Measurements from ENCODE around the gene ZBBX.

Gene ZBBX

DNA sequence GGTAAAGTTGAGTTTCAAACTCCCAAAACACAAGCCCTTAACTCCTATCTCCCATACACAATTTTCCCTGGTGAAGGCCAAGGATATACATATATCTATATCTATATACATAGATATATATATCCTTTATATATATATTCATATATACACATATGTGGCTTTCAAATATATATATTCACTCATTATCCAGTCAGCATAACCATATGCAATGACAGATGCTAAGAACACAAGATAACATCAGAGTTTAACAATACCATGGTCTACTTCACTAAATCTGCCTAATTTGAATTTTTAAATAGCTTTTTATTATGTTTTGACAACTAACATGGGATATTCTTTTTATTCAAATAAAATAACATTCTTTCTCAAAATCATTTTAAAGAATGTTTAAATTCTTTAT lies 24.7 kb downstream of the ZBBX start:
- Histone ChIP-seq H3K9ac (ENCODE audit: low read depth, low read length, poor library complexity, severe bottlenecking) (no peak overlapping the region), H2AFZ (ENCODE audit: low read length) (no peak overlapping the region), H3K9me2 (replicated peaks; ENCODE audit: low read depth, low read length) (no peaks in the 10 kb centered on the region), H3K4me3 (ENCODE audit: low read length, poor library complexity, severe bottlenecking) (no peak overlapping the region), H3F3A (ENCODE audit: low read depth) (no peaks in the 10 kb centered on the region), H3K4me1 (ENCODE audit: insufficient read depth, low read length, poor library complexity, severe bottlenecking) (no peaks in the 10 kb centered on the region), H3K36me3 (ENCODE audit: insufficient read depth, low read length) (no peaks in the 10 kb centered on the region), H4K20me1 (ENCODE audit: insufficient read depth, low read length, poor library complexity, severe bottlenecking) (no peaks in the 10 kb centered on the region), H3K4me2 (ENCODE audit: low read depth, low read length, poor library complexity, severe bottlenecking) (no peak overlapping the region), H3K79me2 (ENCODE audit: insufficient read depth, low read length) (no peaks in the 10 kb centered on the region), H3K9me3 (ENCODE audit: insufficient read depth, low read depth, low read length) (no peaks in the 10 kb centered on the region), H3K27me3 (ENCODE audit: insufficient read depth, low read length, poor library complexity, severe bottlenecking) (no peaks in the 10 kb centered on the region)
- TF ChIP-seq, protein P1, sequence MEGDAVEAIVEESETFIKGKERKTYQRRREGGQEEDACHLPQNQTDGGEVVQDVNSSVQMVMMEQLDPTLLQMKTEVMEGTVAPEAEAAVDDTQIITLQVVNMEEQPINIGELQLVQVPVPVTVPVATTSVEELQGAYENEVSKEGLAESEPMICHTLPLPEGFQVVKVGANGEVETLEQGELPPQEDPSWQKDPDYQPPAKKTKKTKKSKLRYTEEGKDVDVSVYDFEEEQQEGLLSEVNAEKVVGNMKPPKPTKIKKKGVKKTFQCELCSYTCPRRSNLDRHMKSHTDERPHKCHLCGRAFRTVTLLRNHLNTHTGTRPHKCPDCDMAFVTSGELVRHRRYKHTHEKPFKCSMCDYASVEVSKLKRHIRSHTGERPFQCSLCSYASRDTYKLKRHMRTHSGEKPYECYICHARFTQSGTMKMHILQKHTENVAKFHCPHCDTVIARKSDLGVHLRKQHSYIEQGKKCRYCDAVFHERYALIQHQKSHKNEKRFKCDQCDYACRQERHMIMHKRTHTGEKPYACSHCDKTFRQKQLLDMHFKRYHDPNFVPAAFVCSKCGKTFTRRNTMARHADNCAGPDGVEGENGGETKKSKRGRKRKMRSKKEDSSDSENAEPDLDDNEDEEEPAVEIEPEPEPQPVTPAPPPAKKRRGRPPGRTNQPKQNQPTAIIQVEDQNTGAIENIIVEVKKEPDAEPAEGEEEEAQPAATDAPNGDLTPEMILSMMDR (conservative IDR thresholded peaks at IDR 0.05; ENCODE audit: low read length) = no peak
- no peak for TF ChIP-seq EZH2phosphoT487 (IDR thresholded peaks at IDR 0.05; ENCODE audit: borderline replicate concordance)

DNA sequence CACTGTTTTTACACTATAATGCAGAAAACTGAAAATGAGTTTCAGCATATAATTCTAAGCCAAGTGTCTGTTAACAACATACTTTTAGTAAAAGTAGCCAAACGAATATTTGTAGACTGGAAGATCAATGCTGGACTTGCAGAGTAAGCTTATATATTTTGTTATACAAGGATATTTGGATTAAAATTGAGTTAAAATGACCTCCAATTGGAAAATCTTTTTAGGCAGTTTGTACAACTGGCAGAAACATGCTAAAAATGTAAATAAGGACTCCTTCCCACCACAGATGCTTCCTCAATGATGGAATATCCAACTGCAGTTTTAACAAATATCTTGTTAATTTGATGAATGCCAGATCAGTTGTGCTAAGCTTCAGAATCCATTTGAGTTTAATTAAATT lies 25.3 kb downstream of the ZBBX start:
- TF ChIP-seq EZH2phosphoT487 (IDR thresholded peaks at IDR 0.05; ENCODE audit: borderline replicate concordance) = no peak
- TF ChIP-seq, protein P1 (conservative IDR thresholded peaks at IDR 0.05; ENCODE audit: low read length) = no peak
- H4K20me1 ChIP-seq (ENCODE audit: insufficient read depth, low read length, poor library complexity, severe bottlenecking) = no peaks in the 10 kb centered on the region

DNA sequence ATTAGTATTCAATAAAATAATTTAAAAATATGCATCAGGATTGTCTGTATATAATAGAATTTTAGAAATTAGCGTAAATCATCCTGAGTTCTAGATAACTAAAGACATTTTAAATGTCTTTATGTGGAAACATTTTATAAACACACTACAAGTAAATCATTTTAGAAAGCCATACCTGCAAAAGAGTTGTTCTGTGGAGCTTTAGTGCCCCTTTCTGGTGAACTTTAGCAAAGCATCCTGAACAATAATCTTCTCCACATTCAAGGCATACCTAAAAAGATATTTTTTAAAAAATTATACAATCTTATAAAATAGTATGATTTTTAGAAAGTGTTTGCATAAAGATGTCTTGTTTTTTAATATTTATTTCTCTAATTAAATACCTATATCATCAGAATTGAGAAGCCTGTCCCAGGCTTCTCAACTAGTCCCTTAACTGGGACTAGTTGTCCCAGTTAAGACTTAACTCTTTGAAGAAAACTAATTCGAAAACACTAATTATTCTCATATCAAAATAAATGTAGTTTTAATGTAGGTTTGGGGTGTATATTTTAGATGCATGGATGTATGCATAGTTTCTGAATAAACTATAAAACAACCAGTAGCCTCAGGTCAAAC lies 29.7 kb downstream of the ZBBX start:
- H3K4me3 ChIP-seq (ENCODE audit: low read length, poor library complexity, severe bottlenecking) = peak overlapping the region; percentile 22
- no peaks in the 10 kb centered on the region for H3K27me3 ChIP-seq (ENCODE audit: insufficient read depth, low read length, poor library complexity, severe bottlenecking)
- no peaks in the 10 kb centered on the region for H3K4me1 ChIP-seq (ENCODE audit: insufficient read depth, low read length, poor library complexity, severe bottlenecking)
- H3F3A ChIP-seq (ENCODE audit: low read depth) = no peaks in the 10 kb centered on the region
- H3K79me2 ChIP-seq (ENCODE audit: insufficient read depth, low read length) = no peaks in the 10 kb centered on the region
- H3K4me2 ChIP-seq (ENCODE audit: low read depth, low read length, poor library complexity, severe bottlenecking) = peak overlapping the region; percentile 31
- no peaks in the 10 kb centered on the region for H4K20me1 ChIP-seq (ENCODE audit: insufficient read depth, low read length, poor library complexity, severe bottlenecking)
- H3K36me3 ChIP-seq (ENCODE audit: insufficient read depth, low read length) = no peaks in the 10 kb centered on the region
- TF ChIP-seq EZH2phosphoT487 (IDR thresholded peaks at IDR 0.05; ENCODE audit: borderline replicate concordance) = no peak
- TF ChIP-seq, protein P1 (conservative IDR thresholded peaks at IDR 0.05; ENCODE audit: low read length) = peak; percentile 65
- no peaks in the 10 kb centered on the region for H3K9me2 ChIP-seq (replicated peaks; ENCODE audit: low read depth, low read length)
- peak overlapping the region; percentile 75 for H2AFZ ChIP-seq (ENCODE audit: low read length)
- H3K9ac ChIP-seq (ENCODE audit: low read depth, low read length, poor library complexity, severe bottlenecking) = no peak overlapping the region
- no peaks in the 10 kb centered on the region for H3K9me3 ChIP-seq (ENCODE audit: insufficient read depth, low read depth, low read length)

More for the DNA sequence above, 25.3 kb downstream of the ZBBX start:
- Histone ChIP-seq H3K9ac (ENCODE audit: low read depth, low read length, poor library complexity, severe bottlenecking) (no peak overlapping the region), H3K79me2 (ENCODE audit: insufficient read depth, low read length) (no peaks in the 10 kb centered on the region), H3K4me2 (ENCODE audit: low read depth, low read length, poor library complexity, severe bottlenecking) (no peak overlapping the region), H3K27me3 (ENCODE audit: insufficient read depth, low read length, poor library complexity, severe bottlenecking) (no peaks in the 10 kb centered on the region), H3F3A (ENCODE audit: low read depth) (no peaks in the 10 kb centered on the region), H3K9me2 (replicated peaks; ENCODE audit: low read depth, low read length) (no peaks in the 10 kb centered on the region), H2AFZ (ENCODE audit: low read length) (no peak overlapping the region), H3K4me1 (ENCODE audit: insufficient read depth, low read length, poor library complexity, severe bottlenecking) (no peaks in the 10 kb centered on the region), H3K9me3 (ENCODE audit: insufficient read depth, low read depth, low read length) (no peaks in the 10 kb centered on the region), H3K36me3 (ENCODE audit: insufficient read depth, low read length) (no peaks in the 10 kb centered on the region), H3K4me3 (ENCODE audit: low read length, poor library complexity, severe bottlenecking) (no peak overlapping the region)
